Caco-2 (cell line): Measurements from ENCODE around the gene TAS2R30. TPM values are rescaled to one million over a fixed set of nuclear protein-coding genes. Genes with fewer than 3 reads are reported as not detected.
A peak's percentile ranks its signal among the peaks of the same experiment; 100 is the strongest.

Source experiments
- BruUV-seq: library from RNA; stranded (reverse); fragments of 400-500 nt; replicated peaks from 2 replicates; lab custom pipeline; 2021; lab: Mats Ljungman, UMichigan
- CTCF ChIA-PET: fragments of 300-600 bp; sonication (Branson Sonifier 250); formaldehyde crosslinking; loops from one replicate; lab custom pipeline; 2022; ENCODE audit warnings: antibody characterized with exemption; lab: Charles Lee
- POLR2A ChIA-PET: fragments of 300-600 bp; sonication (Branson Sonifier 250); formaldehyde crosslinking; loops from one replicate; lab custom pipeline; 2022; ENCODE audit warnings: antibody characterized with exemption; lab: Charles Lee
- DNase-seq, 2 experiments: peaks; one replicate each; pipeline versions ENCODE4 v3.0.0 to v3.0.0-alpha.2; 2020 to 2022
- H3K27me3 ChIP-seq: replicated peaks from 2 replicates; pipeline ENCODE4 v1.6.0; 2011; ENCODE audit warnings: low read length; ENCODE audit not compliant: control insufficient read depth, insufficient read depth
- H3K36me3 ChIP-seq: 2 replicates; pipeline ENCODE4 v1.5.1; 2011; ENCODE audit warnings: low read length; ENCODE audit not compliant: control insufficient read depth, insufficient read depth
- H3K4me1 ChIP-seq: fragments of 250-450 bp; sonication (Bioruptor Pico); 2 replicates; pipeline ENCODE4 v1.5.1; 2020; ENCODE audit warnings: mild to moderate bottlenecking
- H3K4me3 ChIP-seq: 2 replicates; pipeline ENCODE4 v1.5.1; 2011; ENCODE audit warnings: low read depth, mild to moderate bottlenecking, control low read depth, low read length
- H3K9me3 ChIP-seq: fragments of 250-450 bp; sonication (Bioruptor Pico); 2 replicates; pipeline ENCODE4 v1.5.1; 2020; ENCODE audit warnings: mild to moderate bottlenecking, moderate library complexity
- H3K27ac Mint-ChIP-seq: one replicate; pipeline ENCODE4 v1.8.0; 2022; ENCODE audit warnings: mixed read lengths; ENCODE audit not compliant: unreplicated experiment
- H3K27me3 Mint-ChIP-seq: one replicate; pipeline ENCODE4 v1.8.0; 2022; ENCODE audit warnings: mixed read lengths; ENCODE audit not compliant: insufficient read depth, unreplicated experiment
- H3K36me3 Mint-ChIP-seq: one replicate; pipeline ENCODE4 v1.8.0; 2022; ENCODE audit warnings: mild to moderate bottlenecking, mixed read lengths; ENCODE audit not compliant: insufficient read depth, unreplicated experiment
- H3K4me1 Mint-ChIP-seq: one replicate; pipeline ENCODE4 v1.8.0; 2022; ENCODE audit warnings: low read depth, mixed read lengths; ENCODE audit not compliant: unreplicated experiment
- H3K4me3 Mint-ChIP-seq: one replicate; pipeline ENCODE4 v1.8.0; 2022; ENCODE audit warnings: mild to moderate bottlenecking, moderate library complexity, mixed read lengths; ENCODE audit not compliant: unreplicated experiment
- H3K9me3 Mint-ChIP-seq: one replicate; pipeline ENCODE4 v1.8.0; 2022; ENCODE audit warnings: mixed read lengths; ENCODE audit not compliant: unreplicated experiment
- CTCF ChIP-seq, 2 experiments: fragments of 200-600 bp in 1 of 2; IDR thresholded peaks; 1 replicate in 1 of 2; 2 replicates in 1 of 2; pipeline versions ENCODE4 v1.5.1 to v1.8.0; 2011 to 2022; ENCODE audit warnings: antibody characterized with exemption in 1 of 2, control low read depth in 1 of 2, inconsistent platforms in 1 of 2, low read depth in 1 of 2, low read length in 1 of 2, mild to moderate bottlenecking in 1 of 2, moderate library complexity in 1 of 2; ENCODE audit not compliant: insufficient read depth in 1 of 2, severe bottlenecking in 1 of 2, unreplicated experiment in 1 of 2
- intact Hi-C: fragments of 100-400 bp; cut with micrococcal nuclease; formaldehyde crosslinking; loops from one replicate; pipeline ENCODE4 v1.10.0; 2022; ENCODE audit not compliant: unreplicated experiment
- total RNA-seq: library from RNA; stranded (reverse); gene quantifications from 2 replicates; pipeline ENCODE4 v1.2.3, GENCODE V29; 2022

Gene TAS2R30
- total RNA-seq, 1 experiment from 2014 or later = 3.8 TPM

GRCh38 chr12:11178250-11178649, 43.8 kb upstream of the TAS2R30 start:
- DNase-seq = no peak
- Mint-ChIP-seq H3K36me3 (peaks cover 20% of the 10 kb centered on the region), H3K27me3 (no peaks in the 10 kb centered on the region), H3K9me3 (no peaks in the 10 kb centered on the region), H3K4me1 (no peaks in the 10 kb centered on the region), H3K27ac (no peak overlapping the region), H3K4me3 (no peak overlapping the region)
- no TSS peak for BruUV-seq
- no peaks in the 10 kb centered on the region for H3K9me3 ChIP-seq
- CTCF ChIA-PET = no interaction called here
- no peak overlapping the region for H3K4me3 ChIP-seq
- POLR2A ChIA-PET = no interaction called here
- no peaks in the 10 kb centered on the region for H3K27me3 ChIP-seq
- intact Hi-C loops = loop anchor here (10.0 kb wide), 1 partner anchor 283 kb away; no protein-coding TSS in a partner anchor
- H3K4me1 ChIP-seq = no peaks in the 10 kb centered on the region
- H3K36me3 ChIP-seq = no peaks in the 10 kb centered on the region; the same call in 1 of the 2 replicates
- TF ChIP-seq CTCF (IDR thresholded peaks at IDR 0.05; ENCODE audit: insufficient read depth in 1 of 2, low read depth in 1 of 2, low read length in 1 of 2, severe bottlenecking in 1 of 2, unreplicated experiment in 1 of 2) = no peak

- intact Hi-C loops = loop anchor here (5.0 to 10.0 kb wide), 2 partner anchors 157 to 279 kb away; no protein-coding TSS in a partner anchor
- Mint-ChIP-seq H3K36me3 (peaks cover 37% of the 10 kb centered on the region), H3K9me3 (no peaks in the 10 kb centered on the region), H3K27ac (no peak overlapping the region), H3K27me3 (no peaks in the 10 kb centered on the region), H3K4me3 (no peak overlapping the region), H3K4me1 (peaks cover 20% of the 10 kb centered on the region)
- Histone ChIP-seq H3K9me3 (no peaks in the 10 kb centered on the region), H3K4me3 (no peak overlapping the region), H3K36me3 (no peaks in the 10 kb centered on the region; the same call in 1 of the 2 replicates), H3K27me3 (no peaks in the 10 kb centered on the region), H3K4me1 (peaks cover 8% of the 10 kb centered on the region; the same call in 1 of the 2 replicates)
- BruUV-seq = no TSS peak
- no peak for DNase-seq
- TF ChIP-seq CTCF (IDR thresholded peaks at IDR 0.05; ENCODE audit: insufficient read depth in 1 of 2, low read depth in 1 of 2, low read length in 1 of 2, severe bottlenecking in 1 of 2, unreplicated experiment in 1 of 2) = no peak
- CTCF ChIA-PET = no interaction called here
- POLR2A ChIA-PET = no interaction called here
These were observed 39.6 kb upstream of the TAS2R30 start for GRCh38 chr12:11174022-11174421.

- H3K27ac Mint-ChIP-seq = peak overlapping the region; percentile 100
- H3K4me3 ChIP-seq = peak overlapping the region; percentile 98
- TF ChIP-seq CTCF (IDR thresholded peaks at IDR 0.05; ENCODE audit: insufficient read depth in 1 of 2, low read depth in 1 of 2, low read length in 1 of 2, severe bottlenecking in 1 of 2, unreplicated experiment in 1 of 2) = no peak
- peaks cover 52% of the 10 kb centered on the region for H3K36me3 Mint-ChIP-seq
- peaks cover 28% of the 10 kb centered on the region for H3K4me1 Mint-ChIP-seq
- no peaks in the 10 kb centered on the region; the same call in 1 of the 2 replicates for H3K36me3 ChIP-seq
- ChIA-PET CTCF (interaction anchor here (0.6 to 1.3 kb wide), 6 partner anchors 27 to 422 kb away, joined by 3 to 10 read pairs (median 4); no protein-coding TSS in a partner anchor), POLR2A (interaction anchor here (0.6 to 2.1 kb wide), 7 partner anchors 10 to 560 kb away, joined by 3 to 8 read pairs (median 4); partner anchors contain the start of gene YBX3)
- BruUV-seq = TSS peak; percentile 85
- DNase-seq = peak in 1 of 2 experiments; percentile 22
- H3K9me3 ChIP-seq = no peaks in the 10 kb centered on the region
- peak overlapping the region; percentile 99 for H3K4me3 Mint-ChIP-seq
- H3K9me3 Mint-ChIP-seq = no peaks in the 10 kb centered on the region
- intact Hi-C loops = loop anchor here (1.0 to 10.0 kb wide), 3 partner anchors 155 to 305 kb away; no protein-coding TSS in a partner anchor
- H3K27me3 ChIP-seq = no peaks in the 10 kb centered on the region
- H3K27me3 Mint-ChIP-seq = no peaks in the 10 kb centered on the region
- peaks cover 8% of the 10 kb centered on the region; the same call in 1 of the 2 replicates for H3K4me1 ChIP-seq
These were observed 37.7 kb upstream of the TAS2R30 start for GRCh38 chr12:11171969-11172675.
